ENCODE data around the gene CHCHD3.

DNA sequence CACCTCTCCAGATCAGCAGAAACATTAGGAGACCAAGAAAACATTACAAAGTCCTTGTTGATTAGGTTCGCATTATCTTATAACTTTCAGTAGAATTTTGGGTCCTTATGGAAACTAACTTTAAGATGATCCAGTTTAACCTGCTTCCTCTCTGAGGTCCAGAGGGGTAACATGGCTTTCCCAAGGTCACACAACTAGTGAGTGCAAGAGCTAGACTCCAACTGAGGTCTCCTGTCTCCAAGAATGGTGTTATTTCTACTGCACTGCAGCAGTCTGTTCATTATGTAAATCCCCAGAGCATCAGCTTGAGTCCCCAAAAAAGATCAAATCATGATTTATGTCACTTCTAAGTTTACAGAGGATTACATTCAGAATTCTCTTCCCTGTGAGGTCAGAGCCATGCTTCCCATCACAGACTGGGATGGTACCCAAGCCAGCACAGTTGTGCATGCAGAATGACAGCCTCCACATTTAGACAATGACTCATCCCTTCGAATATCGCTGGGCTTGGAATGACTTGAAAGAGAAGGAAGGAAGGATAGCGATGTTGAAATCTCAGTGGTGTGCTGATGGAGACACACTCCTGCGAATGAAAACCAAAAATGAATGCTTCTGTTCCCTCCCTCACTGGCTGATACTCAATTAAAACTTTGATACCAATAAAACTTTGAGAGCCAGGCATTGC is 342.5 kb downstream of the CHCHD3 start:
- TF ChIP-seq, protein P1, sequence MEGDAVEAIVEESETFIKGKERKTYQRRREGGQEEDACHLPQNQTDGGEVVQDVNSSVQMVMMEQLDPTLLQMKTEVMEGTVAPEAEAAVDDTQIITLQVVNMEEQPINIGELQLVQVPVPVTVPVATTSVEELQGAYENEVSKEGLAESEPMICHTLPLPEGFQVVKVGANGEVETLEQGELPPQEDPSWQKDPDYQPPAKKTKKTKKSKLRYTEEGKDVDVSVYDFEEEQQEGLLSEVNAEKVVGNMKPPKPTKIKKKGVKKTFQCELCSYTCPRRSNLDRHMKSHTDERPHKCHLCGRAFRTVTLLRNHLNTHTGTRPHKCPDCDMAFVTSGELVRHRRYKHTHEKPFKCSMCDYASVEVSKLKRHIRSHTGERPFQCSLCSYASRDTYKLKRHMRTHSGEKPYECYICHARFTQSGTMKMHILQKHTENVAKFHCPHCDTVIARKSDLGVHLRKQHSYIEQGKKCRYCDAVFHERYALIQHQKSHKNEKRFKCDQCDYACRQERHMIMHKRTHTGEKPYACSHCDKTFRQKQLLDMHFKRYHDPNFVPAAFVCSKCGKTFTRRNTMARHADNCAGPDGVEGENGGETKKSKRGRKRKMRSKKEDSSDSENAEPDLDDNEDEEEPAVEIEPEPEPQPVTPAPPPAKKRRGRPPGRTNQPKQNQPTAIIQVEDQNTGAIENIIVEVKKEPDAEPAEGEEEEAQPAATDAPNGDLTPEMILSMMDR (conservative IDR thresholded peaks at IDR 0.05; ENCODE audit: low read length) = no peak
- no peak for TF ChIP-seq EZH2phosphoT487 (IDR thresholded peaks at IDR 0.05; ENCODE audit: borderline replicate concordance)
